ENCODE results near the gene GBA3.

- TF ChIP-seq CTCF (IDR thresholded peaks at IDR 0.05) (no peak), POLR2A (IDR thresholded peaks at IDR 0.05) (no peak)
These were observed 16.2 kb downstream of the GBA3 start for GRCh38 chr4:22708961-22709360.

All from Peyer's patch (tissue), 4 donors.